Activated T-cell treated with anti-CD3 and anti-CD28 coated beads for 4 hours (primary cell): Measurements from ENCODE around the gene SPO11.
"Not testable (repeated sequence)": the region's sequence is repeated elsewhere in the genome, so short reads cannot be mapped to it uniquely, and the experiment has no call there.

Experiments
- DNase-seq: peaks from one replicate; pipeline ENCODE4 v3.0.0-alpha.2; 2020

SPO11 gene

GRCh38 chr20:57347393-57347792 is 17.8 kb downstream of the SPO11 start:
- DNase-seq, result no peak

- not testable (repeated sequence) for DNase-seq
Observed at GRCh38 chr20:57348200-57348921, 18.8 kb downstream of the SPO11 start.

GRCh38 chr20:57348922-57349574 is 19.4 kb downstream of the SPO11 start:
- DNase-seq, result not testable (repeated sequence)

DNA sequence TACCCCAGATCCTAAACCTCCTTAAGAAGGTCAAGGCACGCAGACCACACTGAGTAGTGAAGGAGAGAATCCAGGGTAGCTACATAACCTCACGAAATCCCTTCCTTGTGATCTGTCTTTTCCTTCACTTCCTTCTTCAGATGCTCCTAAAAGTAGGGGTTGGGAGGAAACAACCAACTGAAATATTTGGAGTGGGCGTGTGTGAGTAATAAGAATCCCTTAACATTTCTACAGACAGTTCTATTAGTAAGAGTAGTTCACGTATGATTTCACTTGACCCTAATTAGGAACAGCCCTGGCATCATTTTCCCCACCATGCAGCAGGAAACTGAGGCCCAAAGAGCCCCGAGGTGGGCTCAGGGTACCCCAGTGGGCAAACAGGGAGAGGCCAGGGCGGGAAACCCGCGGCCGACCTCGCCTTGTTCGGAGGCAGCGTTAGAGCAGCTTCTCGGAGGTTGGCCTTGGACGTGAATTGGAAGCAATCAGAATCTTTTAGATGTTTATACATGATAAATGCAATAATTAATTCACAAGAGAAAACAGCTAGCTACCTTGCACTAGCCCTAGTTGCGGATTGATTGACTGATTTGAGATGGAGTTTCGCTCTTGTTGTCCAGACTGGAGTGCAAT is 20.6 kb downstream of the SPO11 start:
- DNase-seq, result no peak

GRCh38 chr20:57350726-57351041 is 21.1 kb downstream of the SPO11 start:
- DNase-seq, result not testable (repeated sequence)

DNA sequence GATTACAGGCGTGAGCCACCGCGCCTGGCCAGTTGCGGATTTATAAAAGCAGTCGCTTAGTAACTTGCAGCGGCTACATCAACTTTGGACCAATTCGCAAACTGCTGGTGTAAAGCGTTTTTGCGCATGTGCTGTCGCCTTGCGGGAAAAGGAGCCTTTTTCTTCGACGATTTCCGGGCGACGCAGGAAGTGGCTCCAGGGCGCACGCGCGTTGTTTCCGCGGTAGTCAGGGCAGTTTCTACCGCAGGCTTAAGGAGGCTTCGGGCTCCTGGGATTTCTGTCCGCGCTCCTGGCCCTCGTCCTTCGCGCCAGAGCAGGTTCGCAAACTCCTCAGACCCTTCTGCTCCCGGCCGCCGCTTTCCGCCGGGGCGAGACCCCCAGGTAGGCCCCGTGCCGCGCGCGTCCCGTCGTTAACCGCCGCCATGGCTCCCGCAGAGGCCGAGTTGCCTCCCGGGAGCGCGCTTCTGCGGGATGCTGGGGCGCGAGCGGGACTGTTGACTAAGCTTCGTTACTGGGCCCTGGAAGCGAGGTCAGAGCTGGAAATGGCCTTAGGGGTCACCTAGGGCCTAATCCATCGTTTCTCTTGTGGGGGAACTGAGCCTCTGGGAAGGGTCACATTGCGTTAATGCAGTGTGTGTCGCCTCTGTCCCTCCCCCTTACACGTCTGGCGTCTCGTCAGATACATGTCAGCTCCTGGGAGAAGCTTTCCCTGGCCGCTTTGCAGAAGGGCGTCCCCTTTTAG is 21.6 kb downstream of the SPO11 start, which contains the start of gene RAE1:
Gene RAE1, plus strand, starts transcription at position 214 of the 742 bp plus-strand sequence. CDS start 2,784 bp downstream, outside the sequence.
- peak; percentile 86 for DNase-seq

DNA sequence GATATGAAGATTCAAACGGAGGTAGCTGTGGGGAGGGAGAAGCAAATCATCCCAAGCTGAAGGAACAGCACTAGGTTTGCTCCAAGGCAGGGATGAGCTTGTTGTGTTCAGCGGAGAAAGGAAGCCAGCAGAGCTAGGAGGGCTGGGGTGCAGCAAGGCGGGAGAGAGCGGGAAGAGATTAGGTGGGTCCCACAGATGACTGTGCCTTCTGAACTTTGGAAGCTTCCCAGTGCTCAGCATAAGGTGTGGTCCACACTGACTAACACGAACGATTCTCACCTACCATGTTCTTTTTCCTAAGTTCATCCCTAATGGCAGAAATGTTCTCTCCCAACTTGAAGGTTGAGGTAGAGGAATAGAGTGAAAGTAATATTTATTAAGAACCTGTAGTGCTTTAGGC is 22.7 kb downstream of the SPO11 start:
- DNase-seq, result no peak

GRCh38 chr20:57353351-57353750 is 23.7 kb downstream of the SPO11 start:
- DNase-seq, result no peak

GRCh38 chr20:57361517-57361916 is 31.9 kb downstream of the SPO11 start:
- DNase-seq, result no peak

DNA sequence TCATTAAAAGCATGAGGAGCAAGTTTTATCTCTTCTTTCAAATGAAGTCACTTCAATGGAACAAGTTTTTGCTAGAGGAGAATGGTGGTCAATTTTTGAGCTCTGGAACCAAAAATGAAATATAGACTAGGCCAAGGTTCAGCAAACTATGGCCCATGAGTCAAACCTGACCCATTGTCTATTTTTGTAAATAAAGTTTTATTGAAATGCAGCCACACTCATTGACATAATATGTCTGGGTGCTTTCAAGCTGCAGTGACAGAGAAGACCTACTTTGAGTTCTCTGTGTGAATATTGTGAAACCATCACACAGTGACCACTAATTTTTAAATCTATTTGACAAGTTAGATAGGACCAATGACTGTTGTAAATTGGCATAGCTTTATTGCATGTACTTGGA is 34.8 kb downstream of the SPO11 start:
- DNase-seq, result no peak

DNA sequence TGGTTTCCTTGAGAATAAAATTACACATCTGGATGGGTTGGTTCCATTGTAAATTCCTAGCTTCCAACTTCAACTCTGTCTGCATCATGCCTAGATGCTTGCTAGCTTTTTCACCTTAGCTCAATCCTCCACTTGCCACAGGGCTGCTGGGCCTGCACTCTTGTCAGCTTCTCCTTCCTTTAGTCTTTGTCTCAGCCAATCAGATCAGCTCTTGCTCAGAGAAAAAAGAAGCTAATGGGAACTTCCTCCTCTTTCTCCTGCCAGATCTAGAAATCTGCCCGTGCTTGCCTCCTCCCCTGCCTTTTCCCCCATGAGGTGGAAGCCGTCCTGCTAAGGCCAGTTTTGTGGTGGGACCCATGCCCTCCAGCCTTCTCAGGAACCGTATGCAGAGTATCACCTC is 40.0 kb downstream of the SPO11 start:
- DNase-seq, result no peak

DNA sequence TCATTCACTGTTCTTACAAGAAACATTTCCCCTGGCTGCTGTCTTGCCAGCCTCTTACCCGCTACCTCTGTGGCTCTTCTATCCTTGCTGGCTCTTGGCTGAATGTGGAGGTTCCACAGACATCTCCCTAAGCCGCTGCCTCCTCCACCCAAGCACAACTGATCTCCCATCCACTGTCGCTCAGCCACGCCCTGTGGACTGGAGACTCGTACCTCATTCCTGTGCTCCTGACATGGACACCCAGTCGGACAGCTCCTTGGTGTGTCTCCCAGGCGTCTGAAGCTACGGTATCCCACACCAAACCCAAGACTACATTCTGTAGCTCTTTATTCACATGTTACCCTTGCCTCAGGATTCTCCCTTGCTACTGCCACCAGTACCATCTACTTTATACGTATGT is 40.7 kb downstream of the SPO11 start:
- no peak for DNase-seq

DNA sequence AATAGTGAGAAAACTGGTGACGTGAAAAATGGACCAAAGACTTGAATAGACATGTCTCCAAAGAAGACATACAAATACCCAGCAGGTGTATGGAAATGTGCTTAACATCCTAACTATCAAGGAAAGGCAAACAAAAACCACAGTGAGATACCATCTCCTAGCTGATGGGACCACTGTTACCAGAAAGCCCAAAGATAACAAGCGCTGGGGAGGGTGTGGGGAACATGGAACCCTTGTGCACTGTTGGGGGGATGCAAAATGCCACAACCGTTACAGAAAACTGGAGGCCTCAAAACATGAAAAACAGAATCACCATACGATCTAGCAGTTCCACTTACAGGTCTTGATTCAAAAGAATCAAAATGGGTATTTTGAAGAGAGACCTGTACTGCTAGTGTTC is 41.8 kb downstream of the SPO11 start:
- no peak for DNase-seq

DNA sequence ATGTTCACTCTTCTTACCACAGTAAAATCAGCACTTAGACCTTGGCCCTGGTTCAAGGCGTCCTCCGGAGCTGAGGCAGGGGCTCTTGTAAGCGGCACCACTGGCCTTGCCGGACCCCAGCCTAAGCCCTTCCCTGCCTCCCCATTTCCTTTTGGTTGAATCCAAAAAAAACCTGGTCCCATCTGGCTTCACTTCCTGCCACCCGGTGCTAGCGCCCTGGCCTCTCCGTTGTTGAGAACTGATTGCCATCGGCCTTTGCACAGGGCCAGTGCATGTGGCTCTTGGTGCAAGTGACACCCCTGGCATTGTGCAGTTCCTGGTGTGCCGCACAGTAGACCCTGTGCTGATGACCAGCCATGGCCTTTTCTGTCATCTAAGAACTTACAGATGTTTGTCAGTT is 42.6 kb downstream of the SPO11 start:
- DNase-seq, result no peak

DNA sequence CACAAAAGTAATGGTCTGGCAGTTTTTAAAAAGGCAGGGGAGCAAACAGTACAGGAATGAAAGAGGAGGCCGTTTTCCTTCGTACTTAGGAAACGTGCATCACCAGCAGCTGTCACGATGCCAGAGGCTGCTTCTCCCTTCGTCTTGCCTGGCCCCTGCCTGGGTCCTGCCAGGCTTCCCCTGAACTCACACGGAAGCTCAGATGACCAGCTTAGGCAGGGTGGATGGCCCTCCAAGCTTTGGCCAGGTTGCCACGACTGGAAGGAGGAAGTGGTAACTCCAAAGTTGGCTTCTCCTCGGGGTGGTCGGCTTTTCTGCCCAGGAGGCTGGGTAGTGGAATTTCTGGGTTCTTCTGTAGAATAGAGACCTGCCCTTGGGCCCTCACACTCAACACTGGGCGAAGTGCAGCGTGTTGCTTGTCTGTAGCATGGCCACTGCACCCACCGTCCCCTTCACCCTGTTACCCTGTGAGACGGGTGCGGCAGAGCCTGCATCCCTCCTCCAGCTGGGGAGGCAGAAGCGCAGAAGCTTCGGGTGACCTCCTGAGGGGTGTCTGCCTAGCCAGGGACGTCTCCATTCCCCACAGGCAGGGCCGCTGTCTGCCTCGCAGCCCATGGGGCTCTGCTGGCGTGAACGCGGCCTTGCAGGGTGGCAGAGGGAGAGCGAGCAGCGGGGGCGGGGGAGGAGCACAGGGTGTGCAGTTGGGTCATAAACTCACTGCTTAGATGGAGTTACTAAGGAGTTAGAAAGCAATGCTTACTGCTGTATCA is 43.2 kb downstream of the SPO11 start:
- DNase-seq, result no peak

GRCh38 chr20:57374343-57374930 is 44.8 kb downstream of the SPO11 start:
- DNase-seq, result no peak

DNA sequence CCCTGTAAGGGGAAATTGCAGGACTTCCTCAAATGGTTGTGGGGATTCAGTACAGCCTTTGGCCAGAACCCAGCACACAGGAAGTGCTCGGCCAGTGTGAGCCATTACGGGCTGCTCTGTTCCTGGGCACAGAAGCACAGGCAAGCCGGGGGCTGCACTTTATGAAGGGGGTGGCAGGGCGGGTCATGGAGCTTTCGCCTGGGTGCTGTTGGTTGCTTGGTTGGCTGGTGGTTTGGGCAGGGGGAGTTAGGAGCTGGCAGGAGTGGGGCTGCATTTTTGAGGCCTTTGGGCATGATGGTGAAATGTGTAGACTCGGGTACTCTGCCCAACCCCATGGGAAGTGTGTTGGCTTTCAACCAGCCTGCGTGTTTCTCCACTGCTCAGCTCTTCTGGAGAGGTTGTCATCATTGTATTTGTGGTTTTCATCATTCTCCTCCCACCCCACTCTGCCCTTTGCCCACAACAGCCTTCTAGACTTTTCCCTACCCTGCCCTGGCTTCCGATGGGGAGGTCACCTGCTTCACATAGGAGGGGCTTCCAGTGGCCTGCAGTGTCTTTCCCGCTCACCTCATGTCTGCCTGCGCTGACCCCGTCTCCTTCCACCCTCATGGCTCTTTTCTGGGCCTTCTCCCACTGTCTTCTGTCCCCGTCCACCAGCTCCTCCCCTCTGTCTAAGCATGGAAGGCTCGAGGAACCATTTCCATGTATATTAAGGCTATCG is 45.5 kb downstream of the SPO11 start:
- no peak for DNase-seq

DNA sequence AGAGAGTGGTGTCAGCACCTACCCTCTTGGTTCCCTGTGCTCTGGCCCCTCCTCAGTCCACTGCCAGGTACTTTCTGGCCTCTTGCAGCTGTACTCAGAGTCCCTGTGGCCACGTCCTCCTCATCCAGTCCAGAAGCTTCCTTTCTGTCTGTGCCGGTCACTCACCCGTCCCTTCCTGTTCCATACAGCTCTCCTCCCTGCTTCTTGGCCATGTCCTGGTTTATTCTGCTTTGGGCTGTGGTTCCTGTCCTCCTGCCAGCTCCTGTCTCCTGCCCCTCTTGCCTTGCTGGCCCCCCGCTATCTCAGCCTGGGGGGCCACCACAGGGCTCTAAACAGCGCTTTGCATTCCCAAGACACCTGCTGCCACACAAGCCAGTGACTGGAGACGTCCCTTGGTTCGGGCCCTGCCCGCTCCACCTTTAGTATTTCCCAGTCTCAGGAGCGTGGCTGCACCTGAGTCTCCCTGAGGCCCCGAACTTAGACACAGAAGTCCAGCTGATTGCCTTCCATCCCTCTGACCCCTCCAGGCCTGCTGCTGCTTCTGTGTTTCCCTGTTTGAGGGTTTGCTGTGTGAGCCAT is 46.1 kb downstream of the SPO11 start:
- DNase-seq, result no peak

GRCh38 chr20:57377350-57377749 is 47.7 kb downstream of the SPO11 start:
- no peak for DNase-seq

DNA sequence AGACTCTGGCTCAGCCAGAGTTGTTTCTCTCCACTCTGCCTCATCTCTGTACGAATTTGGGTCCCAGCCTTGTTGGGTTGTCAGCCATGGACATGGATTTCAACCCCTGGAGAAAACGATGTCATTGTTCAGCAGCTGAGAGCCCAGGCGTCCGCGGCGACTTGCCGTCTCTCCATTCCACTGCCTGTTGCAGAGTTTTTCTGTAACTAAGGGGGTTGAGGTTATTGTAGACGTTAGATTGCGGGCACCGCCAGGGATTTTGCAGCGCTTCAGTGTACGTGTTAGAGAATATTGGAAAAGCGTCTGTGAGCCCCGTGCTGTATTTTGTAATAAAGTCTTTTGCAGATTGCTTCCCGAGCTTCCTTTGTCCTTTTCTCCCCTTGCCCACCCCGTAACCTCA is 48.5 kb downstream of the SPO11 start:
- DNase-seq, result no peak

DNA sequence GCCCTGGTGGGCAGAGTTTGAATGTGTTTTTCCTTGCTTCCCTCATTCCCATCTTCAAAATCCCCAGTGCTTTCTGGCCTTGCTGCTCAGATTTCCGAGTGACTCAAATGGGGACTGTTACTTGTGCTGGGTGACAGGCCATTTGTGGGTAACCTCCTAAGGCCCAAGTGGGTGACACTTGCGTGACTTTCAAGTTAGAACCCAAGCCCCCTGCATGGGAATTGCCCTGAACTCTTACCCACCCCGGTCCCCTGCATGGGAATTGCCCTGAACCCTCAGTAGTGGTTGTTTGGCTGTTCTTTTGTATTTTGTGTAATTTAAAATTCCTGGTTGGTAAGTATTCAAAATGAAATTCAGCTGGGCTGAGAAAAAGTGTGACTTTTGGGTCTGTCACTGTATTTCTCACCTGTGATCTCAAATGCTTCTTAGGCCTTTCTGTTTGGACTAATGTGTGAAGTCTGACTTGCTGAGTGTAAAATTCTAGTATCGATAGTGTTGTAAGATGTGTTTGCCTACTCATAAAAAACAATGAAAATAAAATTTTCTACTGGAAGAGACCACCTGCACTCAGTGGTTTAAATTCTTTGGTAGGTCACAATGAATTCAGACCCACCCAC is 49.2 kb downstream of the SPO11 start:
- DNase-seq, result no peak
